ENCODE data around the gene SLCO3A1. TPM values are rescaled to one million over a fixed set of nuclear protein-coding genes. Genes with fewer than 3 reads are reported as not detected.

Gene SLCO3A1
- total RNA-seq, 4 donors from 2014 or later = 4.4 to 66.2 (median 5.1) TPM

DNA sequence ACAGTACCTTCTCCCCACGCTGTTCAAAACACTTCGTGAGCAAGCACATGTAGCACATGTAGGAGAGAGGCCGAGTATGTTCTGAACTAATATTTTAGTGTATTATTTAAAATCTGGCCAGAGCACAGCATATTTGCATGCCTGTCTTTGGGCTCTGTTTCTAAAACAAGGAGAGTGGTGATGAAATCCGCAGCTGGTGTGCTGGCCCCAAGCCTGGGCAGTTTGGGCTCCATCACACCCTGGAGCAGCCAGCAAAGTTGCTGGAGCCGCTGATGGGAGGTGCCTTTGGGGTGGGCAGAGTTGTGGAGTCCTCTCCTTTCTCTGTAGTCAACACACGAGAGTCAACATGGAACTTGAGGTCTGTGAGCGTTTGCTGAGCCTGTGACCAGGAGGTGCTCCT is 116.6 kb downstream of the SLCO3A1 start:
- intact Hi-C loops (cut with DNase I; ENCODE audit: low total_unique reads) (no loop called here), in situ Hi-C loops (cut with MboI; ENCODE audit: low pct_ligation_motif_present in 1 of 4, low pct_unique_long_range_greater_than_20kb in 1 of 4, low sequenced_read_pairs in 3 of 4) (loop anchor here in 1 of 4 donors (25.0 kb wide), 1 partner anchor 108 kb away; the partner anchor contains the start of gene SLCO3A1)
- no peaks in the 10 kb centered on the region for H3K9me3 ChIP-seq
- no peak overlapping the region for H3K4me3 ChIP-seq
- H3K36me3 ChIP-seq = no peaks in the 10 kb centered on the region
- TF ChIP-seq POLR2AphosphoS5 (IDR thresholded peaks at IDR 0.05) = peak in 1 of 3 donors; percentile 28
- TF ChIP-seq, protein P1, sequence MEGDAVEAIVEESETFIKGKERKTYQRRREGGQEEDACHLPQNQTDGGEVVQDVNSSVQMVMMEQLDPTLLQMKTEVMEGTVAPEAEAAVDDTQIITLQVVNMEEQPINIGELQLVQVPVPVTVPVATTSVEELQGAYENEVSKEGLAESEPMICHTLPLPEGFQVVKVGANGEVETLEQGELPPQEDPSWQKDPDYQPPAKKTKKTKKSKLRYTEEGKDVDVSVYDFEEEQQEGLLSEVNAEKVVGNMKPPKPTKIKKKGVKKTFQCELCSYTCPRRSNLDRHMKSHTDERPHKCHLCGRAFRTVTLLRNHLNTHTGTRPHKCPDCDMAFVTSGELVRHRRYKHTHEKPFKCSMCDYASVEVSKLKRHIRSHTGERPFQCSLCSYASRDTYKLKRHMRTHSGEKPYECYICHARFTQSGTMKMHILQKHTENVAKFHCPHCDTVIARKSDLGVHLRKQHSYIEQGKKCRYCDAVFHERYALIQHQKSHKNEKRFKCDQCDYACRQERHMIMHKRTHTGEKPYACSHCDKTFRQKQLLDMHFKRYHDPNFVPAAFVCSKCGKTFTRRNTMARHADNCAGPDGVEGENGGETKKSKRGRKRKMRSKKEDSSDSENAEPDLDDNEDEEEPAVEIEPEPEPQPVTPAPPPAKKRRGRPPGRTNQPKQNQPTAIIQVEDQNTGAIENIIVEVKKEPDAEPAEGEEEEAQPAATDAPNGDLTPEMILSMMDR (IDR thresholded peaks at IDR 0.05) = no peak
- TF ChIP-seq EP300 (IDR thresholded peaks at IDR 0.05; ENCODE audit: low read depth) = no peak
- H3K27me3 ChIP-seq = no peaks in the 10 kb centered on the region
- peaks cover 0 to 4% (median 0%) of the 10 kb centered on the region in 4 donors for H3K4me1 ChIP-seq
- DNase-seq = peak; percentile 31
- WGBS, 2 donors (ENCODE audit: low coverage in 1 of 2) = 70 to 97% methylated on average over 5 to 7 of the region's 7 CpGs
- H3K27ac ChIP-seq = no peak overlapping the region

DNA sequence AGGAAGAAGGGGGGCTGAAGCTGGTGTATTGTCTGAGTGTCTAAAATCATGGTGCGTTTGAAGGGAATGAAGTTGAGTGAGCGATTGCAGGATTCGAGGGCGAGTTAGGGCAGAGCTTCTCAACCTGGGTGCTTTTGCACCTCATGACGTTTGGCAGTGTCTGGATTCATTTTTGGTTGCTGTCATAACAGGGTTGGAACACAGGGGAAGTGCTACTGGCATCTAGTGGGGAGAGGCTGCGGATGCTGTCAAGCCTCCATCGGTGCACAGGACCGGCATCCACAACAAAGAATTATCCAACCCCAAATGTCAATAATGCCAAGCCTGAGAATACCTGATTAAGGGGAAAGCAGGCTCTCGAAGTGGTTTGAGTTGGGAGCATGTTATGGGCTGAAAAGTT is 120.0 kb downstream of the SLCO3A1 start:
- no peak for DNase-seq
- in situ Hi-C loops (cut with MboI; ENCODE audit: low pct_ligation_motif_present in 1 of 4, low pct_unique_long_range_greater_than_20kb in 1 of 4, low sequenced_read_pairs in 3 of 4) (loop anchor here in 1 of 4 donors (25.0 kb wide), 1 partner anchor 111 kb away; the partner anchor contains the start of gene SLCO3A1), intact Hi-C loops (cut with DNase I; ENCODE audit: low total_unique reads) (no loop called here)
- Histone ChIP-seq H3K9me3 (no peaks in the 10 kb centered on the region), H3K36me3 (no peaks in the 10 kb centered on the region), H3K27ac (no peak overlapping the region), H3K4me3 (no peak overlapping the region), H3K27me3 (no peaks in the 10 kb centered on the region), H3K4me1 (peaks cover 0 to 4% (median 0%) of the 10 kb centered on the region in 4 donors)
- TF ChIP-seq EP300 (IDR thresholded peaks at IDR 0.05; ENCODE audit: low read depth) = no peak
- 86 to 87% methylated on average over 8 to 9 of the region's 9 CpGs for WGBS, 2 donors (ENCODE audit: low coverage in 1 of 2)

DNA sequence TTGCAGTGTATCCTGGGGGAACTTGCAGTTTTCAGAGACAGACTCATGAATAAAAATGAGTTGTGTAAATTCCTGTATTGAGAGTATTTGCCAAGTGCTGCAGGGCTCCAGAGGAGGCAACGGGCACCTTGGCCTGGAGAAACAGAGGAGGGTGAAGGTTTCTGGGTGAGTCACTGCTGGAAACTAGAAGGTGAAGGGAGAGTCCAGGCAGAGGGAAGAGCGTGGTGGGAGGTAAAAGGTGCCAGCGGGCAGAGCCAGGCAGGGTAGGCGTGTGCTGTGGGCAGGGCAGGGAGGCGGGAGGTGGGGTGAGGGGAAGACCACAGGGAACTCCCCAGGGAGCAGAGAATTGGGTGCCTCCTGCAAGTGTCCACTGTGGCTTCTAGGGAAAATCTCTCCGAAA is 120.8 kb downstream of the SLCO3A1 start:
- WGBS, 2 donors (ENCODE audit: low coverage in 1 of 2) = 34 to 45% methylated on average over 4 to 6 of the region's 6 CpGs
- Histone ChIP-seq H3K4me3 (no peak overlapping the region), H3K27me3 (no peaks in the 10 kb centered on the region), H3K9me3 (no peaks in the 10 kb centered on the region), H3K27ac (no peak overlapping the region), H3K4me1 (peaks cover 0 to 4% (median 0%) of the 10 kb centered on the region in 4 donors), H3K36me3 (no peaks in the 10 kb centered on the region)
- TF ChIP-seq EP300 (IDR thresholded peaks at IDR 0.05; ENCODE audit: low read depth) = no peak
- TF ChIP-seq, protein P1 (IDR thresholded peaks at IDR 0.05) = no peak
- TF ChIP-seq POLR2AphosphoS5 (IDR thresholded peaks at IDR 0.05) = no peak
- TF ChIP-seq POLR2A (IDR thresholded peaks at IDR 0.05) = no peak
- in situ Hi-C loops (cut with MboI; ENCODE audit: low pct_ligation_motif_present in 1 of 4, low pct_unique_long_range_greater_than_20kb in 1 of 4, low sequenced_read_pairs in 3 of 4) = loop anchor here in 1 of 4 donors (25.0 kb wide), 1 partner anchor 112 kb away; the partner anchor contains the start of gene SLCO3A1
- intact Hi-C loops (cut with DNase I; ENCODE audit: low total_unique reads) = no loop called here
- no peak for DNase-seq

DNA sequence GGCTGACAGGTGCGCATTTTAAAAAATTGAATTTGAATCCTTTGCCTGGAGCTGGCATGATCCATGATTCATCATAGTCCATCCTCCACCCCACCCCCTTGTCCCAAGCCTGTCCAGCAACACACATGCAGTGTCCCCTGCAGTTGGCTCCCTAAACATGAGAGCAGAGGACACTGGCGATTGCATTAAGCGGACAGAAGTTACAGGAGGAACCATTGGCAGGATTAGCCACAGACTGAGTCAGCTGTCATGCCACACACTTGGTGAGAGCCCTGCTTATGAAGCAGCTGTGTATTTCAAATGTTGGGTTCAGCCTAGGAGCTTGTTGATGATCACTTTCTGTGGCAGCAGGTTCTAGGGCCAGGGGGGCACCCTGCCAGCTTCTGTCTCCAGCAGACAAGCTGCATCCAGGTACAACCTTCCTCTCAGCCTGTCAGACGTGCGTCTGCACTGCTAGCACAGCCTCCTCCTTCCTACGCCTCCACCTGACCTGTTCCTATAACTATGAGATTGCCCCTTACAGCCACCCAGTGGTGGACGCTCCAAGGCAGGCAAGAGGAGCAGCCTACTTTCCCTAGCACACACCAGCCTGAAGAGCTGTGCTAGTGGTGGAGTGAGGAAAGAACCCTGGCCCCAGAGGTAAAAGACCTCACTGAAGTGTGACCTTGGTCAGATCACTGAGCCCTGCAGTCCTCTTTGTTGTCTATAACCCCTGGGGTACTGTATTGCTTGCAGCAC is 121.9 kb downstream of the SLCO3A1 start:
- TF ChIP-seq, protein P1 (IDR thresholded peaks at IDR 0.05) = no peak
- TF ChIP-seq EP300 (IDR thresholded peaks at IDR 0.05; ENCODE audit: low read depth) = no peak
- TF ChIP-seq POLR2A (IDR thresholded peaks at IDR 0.05) = no peak
- no peak for TF ChIP-seq POLR2AphosphoS5 (IDR thresholded peaks at IDR 0.05)
- intact Hi-C loops (cut with DNase I; ENCODE audit: low total_unique reads) (no loop called here), in situ Hi-C loops (cut with MboI; ENCODE audit: low pct_ligation_motif_present in 1 of 4, low pct_unique_long_range_greater_than_20kb in 1 of 4, low sequenced_read_pairs in 3 of 4) (no loop called here)
- DNase-seq = no peak
- Histone ChIP-seq H3K27ac (no peak overlapping the region), H3K4me1 (peaks cover 0 to 4% (median 0%) of the 10 kb centered on the region in 4 donors), H3K36me3 (no peaks in the 10 kb centered on the region), H3K4me3 (no peak overlapping the region), H3K27me3 (no peaks in the 10 kb centered on the region), H3K9me3 (no peaks in the 10 kb centered on the region)
- WGBS, 2 donors (ENCODE audit: low coverage in 1 of 2) = 87% methylated on average over 7 of the region's 7 CpGs; no CpG with 5 or more reads in 1 of the 2 donors

Measured in transverse colon (tissue), 4 donors.